Fibroblast of mammary gland (primary cell): ENCODE results near the gene RGS6.

ENCODE experiments used
- DNase-seq: peaks from one replicate; pipeline ENCODE4 v3.0.0-alpha.2; 2010; ENCODE audit warnings: low read depth
- H3K4me3 ChIP-seq: 2 replicates; pipeline ENCODE4 v1.5.1; 2011; ENCODE audit warnings: low read depth, mild to moderate bottlenecking, low read length, moderate library complexity; ENCODE audit not compliant: control insufficient read depth
- CTCF ChIP-seq: conservative IDR thresholded peaks from 2 replicates; pipeline ENCODE4 v1.5.1; 2011; ENCODE audit warnings: low read depth, low read length, inconsistent platforms; ENCODE audit not compliant: control insufficient read depth, insufficient read depth

RGS6 gene

GRCh38 chr14:72553656-72554055, 621.4 kb downstream of the RGS6 start:
- no peak for TF ChIP-seq CTCF
- no peak overlapping the region for H3K4me3 ChIP-seq
- peak; percentile 21 for DNase-seq

- no peak overlapping the region for H3K4me3 ChIP-seq
- no peak for DNase-seq
- TF ChIP-seq CTCF, result no peak
These were observed 622.2 kb downstream of the RGS6 start for GRCh38 chr14:72554401-72554800.

GRCh38 chr14:72554994-72555608, 622.9 kb downstream of the RGS6 start:
- DNase-seq, result no peak
- no peak overlapping the region for H3K4me3 ChIP-seq
- TF ChIP-seq CTCF, result no peak

- H3K4me3 ChIP-seq, result no peak overlapping the region
- TF ChIP-seq CTCF, result no peak
These were observed 623.4 kb downstream of the RGS6 start for GRCh38 chr14:72555609-72556000.

GRCh38 chr14:72557671-72558070, 625.4 kb downstream of the RGS6 start:
- no peak for DNase-seq
- no peak for TF ChIP-seq CTCF
- H3K4me3 ChIP-seq, result no peak overlapping the region

More at GRCh38 chr14:72555609-72556000, 623.4 kb downstream of the RGS6 start:
- no peak for DNase-seq

- H3K4me3 ChIP-seq, result no peak overlapping the region
- DNase-seq, result peak; percentile 86
- no peak for TF ChIP-seq CTCF
These were observed 626.5 kb downstream of the RGS6 start for GRCh38 chr14:72558721-72559120.

- no peak for TF ChIP-seq CTCF
- DNase-seq, result peak; percentile 48
- no peak overlapping the region for H3K4me3 ChIP-seq
These were observed 627.0 kb downstream of the RGS6 start for GRCh38 chr14:72559202-72559601.
